Stomach (tissue), 4 donors: ENCODE measurements around the gene FLRT2.

Source experiments
- POLR2A ChIP-seq, 4 donors: fragments of 450-650 bp; IDR thresholded peaks; one replicate each; pipeline ENCODE4 v1.6.1; 2016; ENCODE audit warnings: antibody characterized with exemption in 4 of 4, control low read depth in 2 of 4, mild to moderate bottlenecking in 1 of 4, moderate library complexity in 1 of 4
- TF ChIP-seq, protein P1 (sequence below), 7 experiments: fragments of 450-650 bp in 4 of 7; fragments of 200-600 bp in 3 of 7; sonication (generic) in 3 of 7; IDR thresholded peaks; one replicate each; pipeline ENCODE4 v1.5.1; 2016 to 2019; ENCODE audit warnings: antibody characterized with exemption in 7 of 7, control low read depth in 2 of 7, mild to moderate bottlenecking in 1 of 7

- no peak for TF ChIP-seq POLR2A (IDR thresholded peaks at IDR 0.05)
- TF ChIP-seq, protein P1, sequence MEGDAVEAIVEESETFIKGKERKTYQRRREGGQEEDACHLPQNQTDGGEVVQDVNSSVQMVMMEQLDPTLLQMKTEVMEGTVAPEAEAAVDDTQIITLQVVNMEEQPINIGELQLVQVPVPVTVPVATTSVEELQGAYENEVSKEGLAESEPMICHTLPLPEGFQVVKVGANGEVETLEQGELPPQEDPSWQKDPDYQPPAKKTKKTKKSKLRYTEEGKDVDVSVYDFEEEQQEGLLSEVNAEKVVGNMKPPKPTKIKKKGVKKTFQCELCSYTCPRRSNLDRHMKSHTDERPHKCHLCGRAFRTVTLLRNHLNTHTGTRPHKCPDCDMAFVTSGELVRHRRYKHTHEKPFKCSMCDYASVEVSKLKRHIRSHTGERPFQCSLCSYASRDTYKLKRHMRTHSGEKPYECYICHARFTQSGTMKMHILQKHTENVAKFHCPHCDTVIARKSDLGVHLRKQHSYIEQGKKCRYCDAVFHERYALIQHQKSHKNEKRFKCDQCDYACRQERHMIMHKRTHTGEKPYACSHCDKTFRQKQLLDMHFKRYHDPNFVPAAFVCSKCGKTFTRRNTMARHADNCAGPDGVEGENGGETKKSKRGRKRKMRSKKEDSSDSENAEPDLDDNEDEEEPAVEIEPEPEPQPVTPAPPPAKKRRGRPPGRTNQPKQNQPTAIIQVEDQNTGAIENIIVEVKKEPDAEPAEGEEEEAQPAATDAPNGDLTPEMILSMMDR (IDR thresholded peaks at IDR 0.05), result no peak
Measured at GRCh38 chr14:85514487-85514886, 15.5 kb upstream of the FLRT2 start.
